ENCODE measurements around the gene CAMTA1.

CAMTA1 gene

GRCh38 chr1:7535934-7536878 lies 751.0 kb downstream of the CAMTA1 start:
- DNase-seq, result no peak

- no peak for DNase-seq
These were observed 751.8 kb downstream of the CAMTA1 start for GRCh38 chr1:7536891-7537591.

GRCh38 chr1:7538033-7538432 lies 752.8 kb downstream of the CAMTA1 start:
- DNase-seq, result peak in 1 of 2 experiments; percentile 27

- no peak for DNase-seq
These were observed 753.9 kb downstream of the CAMTA1 start for GRCh38 chr1:7538849-7539768.

GRCh38 chr1:7539769-7540175 lies 754.5 kb downstream of the CAMTA1 start:
- DNase-seq, result peak in 1 of 2 experiments; percentile 27

- DNase-seq, result no peak
These were observed 755.6 kb downstream of the CAMTA1 start for GRCh38 chr1:7540816-7541215.

GRCh38 chr1:7541629-7542028 lies 756.4 kb downstream of the CAMTA1 start:
- no peak for DNase-seq

- DNase-seq, result no peak
These were observed 758.5 kb downstream of the CAMTA1 start for GRCh38 chr1:7543718-7544090.

GRCh38 chr1:7549277-7550161 lies 764.3 kb downstream of the CAMTA1 start:
- no peak for DNase-seq

- DNase-seq, result no peak
These were observed 765.1 kb downstream of the CAMTA1 start for GRCh38 chr1:7550261-7550865.

- no peak for DNase-seq
These were observed 765.7 kb downstream of the CAMTA1 start for GRCh38 chr1:7550981-7551380.

- no peak for DNase-seq
These were observed 766.2 kb downstream of the CAMTA1 start for GRCh38 chr1:7551442-7551841.

- DNase-seq, result no peak
These were observed 767.1 kb downstream of the CAMTA1 start for GRCh38 chr1:7552402-7552801.

- no peak for DNase-seq
These were observed 767.9 kb downstream of the CAMTA1 start for GRCh38 chr1:7553042-7553690.

- DNase-seq, result no peak
These were observed 769.4 kb downstream of the CAMTA1 start for GRCh38 chr1:7554385-7555235.

- DNase-seq, result no peak
These were observed 770.3 kb downstream of the CAMTA1 start for GRCh38 chr1:7555391-7556185.

- DNase-seq, result no peak
These were observed 772.1 kb downstream of the CAMTA1 start for GRCh38 chr1:7557301-7557891.

GRCh38 chr1:7558041-7558461 lies 772.8 kb downstream of the CAMTA1 start:
- DNase-seq, result no peak

- no peak for DNase-seq
These were observed 773.2 kb downstream of the CAMTA1 start for GRCh38 chr1:7558481-7558880.

Measured in NCI-H1930 (cell line).